ENCODE results near the gene NUTF2.

DNA sequence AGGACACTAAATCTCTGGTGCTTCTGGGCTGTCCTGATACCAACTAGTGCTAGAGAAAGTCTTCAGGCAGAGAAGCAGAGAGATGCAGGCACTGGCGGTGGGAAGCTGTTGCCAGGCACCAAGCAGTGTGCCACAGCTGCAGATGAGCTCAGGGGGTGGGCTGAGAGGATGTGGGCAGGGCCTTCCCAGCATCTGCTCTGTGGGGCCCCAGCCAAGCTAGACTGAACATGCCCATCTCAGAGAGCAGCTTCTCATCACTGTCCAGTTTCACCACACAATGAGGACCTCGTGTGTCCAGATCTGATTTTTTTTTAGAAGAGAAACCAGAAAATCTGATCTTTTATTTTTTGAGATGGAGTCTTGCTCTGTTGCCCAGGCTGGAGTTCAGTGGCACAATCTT is 63.4 kb downstream of the NUTF2 start:
- TF ChIP-seq GATA2 (IDR thresholded peaks at IDR 0.05; ENCODE audit: low read depth, low read length) (no peak), GATA3 (IDR thresholded peaks at IDR 0.05; ENCODE audit: low read depth, low read length) (no peak)
